Measurements from ENCODE around the gene SPPL2B. TPM values are rescaled to one million over a fixed set of nuclear protein-coding genes. Genes with fewer than 3 reads are reported as not detected.
A peak's percentile ranks its signal among the peaks of the same experiment; 100 is the strongest.

SPPL2B gene
- total and polyA plus RNA-seq, 9 of the 15 experiments (the other 6 are each of a cell fraction or from before 2014, with no cell fraction given), result 0.20 to 81.2 (median 15.1) TPM

DNA sequence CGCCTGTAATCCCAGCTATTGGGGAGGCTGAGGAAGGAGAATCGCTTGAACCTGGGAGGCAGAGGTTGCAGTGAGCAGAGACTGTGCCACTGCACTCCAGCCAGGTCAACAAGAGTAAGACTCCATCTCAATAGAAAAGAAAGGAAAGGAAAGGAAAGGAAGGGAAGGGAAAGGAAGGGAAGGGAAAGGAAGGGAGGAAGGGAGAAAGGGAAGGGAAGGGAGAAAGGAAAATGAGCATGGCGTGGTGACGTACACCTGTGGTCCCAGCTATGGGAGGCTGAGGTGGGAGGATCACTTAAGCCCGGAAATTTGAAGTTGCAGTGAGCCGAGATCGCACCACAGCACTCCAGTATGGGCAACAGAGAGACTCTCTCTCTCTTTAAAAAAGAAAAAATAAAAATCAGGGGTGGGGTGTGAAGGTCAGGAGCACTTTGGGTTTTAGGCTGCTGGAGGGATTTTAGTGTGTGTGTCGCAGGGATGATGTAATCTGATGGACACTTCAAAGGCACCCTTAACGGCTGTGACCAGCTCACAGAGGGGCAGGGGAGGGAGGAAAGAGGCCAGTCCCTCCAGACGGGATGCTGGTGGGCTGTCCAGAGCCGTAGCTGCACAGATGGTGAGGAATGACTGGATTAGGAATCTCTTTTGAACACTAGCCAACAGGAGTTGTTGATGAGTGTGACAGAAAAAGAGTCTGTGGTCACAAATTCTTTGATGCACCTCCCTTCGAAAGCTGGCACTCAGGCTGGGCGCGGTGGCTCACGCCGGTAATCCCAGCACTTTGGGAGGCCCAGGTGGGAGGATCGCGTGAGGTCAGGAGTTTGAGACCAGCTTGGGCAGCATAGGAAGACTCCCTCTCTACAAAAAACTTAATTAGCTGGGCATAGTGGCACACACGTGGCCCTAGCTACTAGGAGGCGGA lies 59.1 kb downstream of the SPPL2B start (continued):
- TF ChIP-seq, protein P1, sequence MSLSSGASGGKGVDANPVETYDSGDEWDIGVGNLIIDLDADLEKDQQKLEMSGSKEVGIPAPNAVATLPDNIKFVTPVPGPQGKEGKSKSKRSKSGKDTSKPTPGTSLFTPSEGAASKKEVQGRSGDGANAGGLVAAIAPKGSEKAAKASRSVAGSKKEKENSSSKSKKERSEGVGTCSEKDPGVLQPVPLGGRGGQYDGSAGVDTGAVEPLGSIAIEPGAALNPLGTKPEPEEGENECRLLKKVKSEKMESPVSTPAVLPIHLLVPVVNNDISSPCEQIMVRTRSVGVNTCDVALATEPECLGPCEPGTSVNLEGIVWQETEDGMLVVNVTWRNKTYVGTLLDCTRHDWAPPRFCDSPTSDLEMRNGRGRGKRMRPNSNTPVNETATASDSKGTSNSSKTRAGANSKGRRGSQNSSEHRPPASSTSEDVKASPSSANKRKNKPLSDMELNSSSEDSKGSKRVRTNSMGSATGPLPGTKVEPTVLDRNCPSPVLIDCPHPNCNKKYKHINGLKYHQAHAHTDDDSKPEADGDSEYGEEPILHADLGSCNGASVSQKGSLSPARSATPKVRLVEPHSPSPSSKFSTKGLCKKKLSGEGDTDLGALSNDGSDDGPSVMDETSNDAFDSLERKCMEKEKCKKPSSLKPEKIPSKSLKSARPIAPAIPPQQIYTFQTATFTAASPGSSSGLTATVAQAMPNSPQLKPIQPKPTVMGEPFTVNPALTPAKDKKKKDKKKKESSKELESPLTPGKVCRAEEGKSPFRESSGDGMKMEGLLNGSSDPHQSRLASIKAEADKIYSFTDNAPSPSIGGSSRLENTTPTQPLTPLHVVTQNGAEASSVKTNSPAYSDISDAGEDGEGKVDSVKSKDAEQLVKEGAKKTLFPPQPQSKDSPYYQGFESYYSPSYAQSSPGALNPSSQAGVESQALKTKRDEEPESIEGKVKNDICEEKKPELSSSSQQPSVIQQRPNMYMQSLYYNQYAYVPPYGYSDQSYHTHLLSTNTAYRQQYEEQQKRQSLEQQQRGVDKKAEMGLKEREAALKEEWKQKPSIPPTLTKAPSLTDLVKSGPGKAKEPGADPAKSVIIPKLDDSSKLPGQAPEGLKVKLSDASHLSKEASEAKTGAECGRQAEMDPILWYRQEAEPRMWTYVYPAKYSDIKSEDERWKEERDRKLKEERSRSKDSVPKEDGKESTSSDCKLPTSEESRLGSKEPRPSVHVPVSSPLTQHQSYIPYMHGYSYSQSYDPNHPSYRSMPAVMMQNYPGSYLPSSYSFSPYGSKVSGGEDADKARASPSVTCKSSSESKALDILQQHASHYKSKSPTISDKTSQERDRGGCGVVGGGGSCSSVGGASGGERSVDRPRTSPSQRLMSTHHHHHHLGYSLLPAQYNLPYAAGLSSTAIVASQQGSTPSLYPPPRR (CRISPR knock-in tag; IDR thresholded peaks at IDR 0.05; ENCODE audit: borderline replicate concordance), result no peak
- peak; percentile 41; the same call in 1 of the 2 replicates for TF ChIP-seq POLR2G (IDR thresholded peaks at IDR 0.05; ENCODE audit: low read depth, low read length)
- peak; percentile 34 for TF ChIP-seq EP400 (IDR thresholded peaks at IDR 0.05)
- 0 out of 2 replicates have a peak, but pooled peaks have one; percentile 52 for TF ChIP-seq MYC (IDR thresholded peaks at IDR 0.05; ENCODE audit: low read depth, low read length)
- TF ChIP-seq MYC (CRISPR knock-in tag; IDR thresholded peaks at IDR 0.05; ENCODE audit: borderline replicate concordance, low read depth), result no peak
- TF ChIP-seq MTA3 (IDR thresholded peaks at IDR 0.05; ENCODE audit: borderline replicate concordance), result peak; percentile 22; the same call in 1 of the 2 replicates
- TF ChIP-seq FOXK1 (CRISPR knock-in tag; IDR thresholded peaks at IDR 0.05; ENCODE audit: borderline replicate concordance), result no peak
- TF ChIP-seq, protein P2, sequence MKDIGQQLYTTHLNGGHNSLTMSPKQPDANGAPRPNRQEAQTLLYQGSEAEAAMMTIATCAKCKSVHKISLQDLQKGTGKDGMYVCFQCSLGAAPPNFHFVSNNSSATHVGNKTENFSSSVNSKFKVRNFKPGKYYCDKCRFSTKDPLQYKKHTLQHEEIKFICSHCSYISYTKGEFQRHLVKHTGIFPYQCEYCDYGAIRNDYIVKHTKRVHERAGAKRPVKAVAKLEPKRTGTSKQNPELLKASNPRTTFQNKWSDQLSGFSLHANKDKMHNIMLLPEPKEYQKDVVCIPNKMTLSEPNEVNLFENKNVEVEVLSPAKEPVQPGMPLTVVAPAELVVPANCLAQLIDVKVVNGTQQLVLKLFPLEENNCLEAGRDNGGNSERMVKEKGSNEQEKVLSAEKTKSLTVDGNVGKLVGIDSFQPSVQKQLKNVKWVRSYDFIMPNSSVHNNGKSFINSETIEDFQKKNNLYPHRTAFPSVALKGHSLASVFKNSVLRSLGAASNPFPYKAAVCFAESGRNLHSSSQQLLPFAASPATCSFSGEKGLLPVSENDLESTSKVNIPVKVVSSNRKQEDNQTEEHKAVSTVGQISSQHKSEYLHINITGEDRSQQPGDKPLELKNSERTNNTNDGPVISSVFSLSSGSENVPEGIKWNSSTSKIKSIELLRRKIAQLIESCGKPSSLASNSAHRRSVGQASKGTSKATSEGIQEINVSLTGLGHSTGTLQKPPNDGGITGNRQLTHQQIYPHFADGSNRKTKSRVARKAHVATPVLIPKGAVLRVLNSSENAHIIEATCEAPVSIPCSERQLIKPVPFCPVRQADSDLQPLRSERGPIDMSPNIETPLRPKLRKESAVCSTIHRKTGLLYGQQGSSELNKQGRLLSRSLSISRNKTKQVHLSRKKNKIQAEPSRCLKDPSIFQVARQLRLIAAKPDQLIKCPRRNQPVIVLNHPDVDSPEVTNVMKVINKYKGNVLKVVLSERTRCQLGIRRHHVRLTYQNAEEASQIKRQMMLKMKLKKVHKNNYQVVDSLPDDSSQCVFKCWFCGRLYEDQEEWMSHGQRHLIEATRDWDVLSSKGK (CRISPR knock-in tag; IDR thresholded peaks at IDR 0.05), result no peak
- 0 out of 2 replicates have a peak, but pooled peaks have one; percentile 21 for TF ChIP-seq HCFC1 (IDR thresholded peaks at IDR 0.05; ENCODE audit: low read depth, low read length)
- 0 out of 2 replicates have a peak, but pooled peaks have one; percentile 48 for TF ChIP-seq TOE1 (IDR thresholded peaks at IDR 0.05; ENCODE audit: borderline replicate concordance)
- TF ChIP-seq TOE1 (CRISPR knock-in tag; IDR thresholded peaks at IDR 0.05; ENCODE audit: borderline replicate concordance, low read depth), result no peak
- peak; percentile 41; the same call in 1 of the 2 replicates for TF ChIP-seq CTBP1 (IDR thresholded peaks at IDR 0.05; ENCODE audit: borderline replicate concordance)
- TF ChIP-seq, protein P3, sequence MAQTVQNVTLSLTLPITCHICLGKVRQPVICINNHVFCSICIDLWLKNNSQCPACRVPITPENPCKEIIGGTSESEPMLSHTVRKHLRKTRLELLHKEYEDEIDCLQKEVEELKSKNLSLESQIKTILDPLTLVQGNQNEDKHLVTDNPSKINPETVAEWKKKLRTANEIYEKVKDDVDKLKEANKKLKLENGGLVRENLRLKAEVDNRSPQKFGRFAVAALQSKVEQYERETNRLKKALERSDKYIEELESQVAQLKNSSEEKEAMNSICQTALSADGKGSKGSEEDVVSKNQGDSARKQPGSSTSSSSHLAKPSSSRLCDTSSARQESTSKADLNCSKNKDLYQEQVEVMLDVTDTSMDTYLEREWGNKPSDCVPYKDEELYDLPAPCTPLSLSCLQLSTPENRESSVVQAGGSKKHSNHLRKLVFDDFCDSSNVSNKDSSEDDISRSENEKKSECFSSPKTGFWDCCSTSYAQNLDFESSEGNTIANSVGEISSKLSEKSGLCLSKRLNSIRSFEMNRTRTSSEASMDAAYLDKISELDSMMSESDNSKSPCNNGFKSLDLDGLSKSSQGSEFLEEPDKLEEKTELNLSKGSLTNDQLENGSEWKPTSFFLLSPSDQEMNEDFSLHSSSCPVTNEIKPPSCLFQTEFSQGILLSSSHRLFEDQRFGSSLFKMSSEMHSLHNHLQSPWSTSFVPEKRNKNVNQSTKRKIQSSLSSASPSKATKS (CRISPR knock-in tag; IDR thresholded peaks at IDR 0.05), result no peak
- peak; percentile 54; the same call in 1 of the 2 replicates for TF ChIP-seq DPF2 (IDR thresholded peaks at IDR 0.05)
- TF ChIP-seq JUND (IDR thresholded peaks at IDR 0.05; ENCODE audit: borderline replicate concordance, low read depth, low read length), result peak; percentile 80
- peak; percentile 62; the same call in 1 of the 3 replicates for TF ChIP-seq JUND (tag; IDR thresholded peaks at IDR 0.05; ENCODE audit: borderline replicate concordance, low read depth, low read length)

Data from K562 (cell line).